Measurements from ENCODE around the gene TIGAR.

The TIGAR gene

GRCh38 chr12:4303750-4304149 is 17.3 kb upstream of the TIGAR start:
- TF ChIP-seq GATA2 (IDR thresholded peaks at IDR 0.05; ENCODE audit: low read depth, low read length) = no peak
- TF ChIP-seq GATA3 (IDR thresholded peaks at IDR 0.05; ENCODE audit: low read depth, low read length) = no peak

GRCh38 chr12:4307593-4308333 is 13.2 kb upstream of the TIGAR start:
- TF ChIP-seq GATA3 (IDR thresholded peaks at IDR 0.05; ENCODE audit: low read depth, low read length) (no peak), GATA2 (IDR thresholded peaks at IDR 0.05; ENCODE audit: low read depth, low read length) (no peak)

- TF ChIP-seq GATA3 (IDR thresholded peaks at IDR 0.05; ENCODE audit: low read depth, low read length) (no peak), GATA2 (IDR thresholded peaks at IDR 0.05; ENCODE audit: low read depth, low read length) (no peak)
Measured at GRCh38 chr12:4308334-4308950, 12.6 kb upstream of the TIGAR start.

GRCh38 chr12:4311776-4312175 is 9.2 kb upstream of the TIGAR start:
- TF ChIP-seq GATA2 (IDR thresholded peaks at IDR 0.05; ENCODE audit: low read depth, low read length) (no peak), GATA3 (IDR thresholded peaks at IDR 0.05; ENCODE audit: low read depth, low read length) (no peak)

- TF ChIP-seq GATA3 (IDR thresholded peaks at IDR 0.05; ENCODE audit: low read depth, low read length) (no peak), GATA2 (IDR thresholded peaks at IDR 0.05; ENCODE audit: low read depth, low read length) (no peak)
Measured at GRCh38 chr12:4312251-4312650, 8.8 kb upstream of the TIGAR start.

- TF ChIP-seq GATA3 (IDR thresholded peaks at IDR 0.05; ENCODE audit: low read depth, low read length) = no peak
- no peak for TF ChIP-seq GATA2 (IDR thresholded peaks at IDR 0.05; ENCODE audit: low read depth, low read length)
Measured at GRCh38 chr12:4320497-4320852, 538 bp upstream of the TIGAR start.

GRCh38 chr12:4322726-4323125 is 1.7 kb downstream of the TIGAR start:
- TF ChIP-seq GATA2 (IDR thresholded peaks at IDR 0.05; ENCODE audit: low read depth, low read length) (no peak), GATA3 (IDR thresholded peaks at IDR 0.05; ENCODE audit: low read depth, low read length) (no peak)

- TF ChIP-seq GATA3 (IDR thresholded peaks at IDR 0.05; ENCODE audit: low read depth, low read length) = no peak
- no peak for TF ChIP-seq GATA2 (IDR thresholded peaks at IDR 0.05; ENCODE audit: low read depth, low read length)
Measured at GRCh38 chr12:4323396-4323795, 2.4 kb downstream of the TIGAR start.

GRCh38 chr12:4324366-4324765 is 3.4 kb downstream of the TIGAR start:
- TF ChIP-seq GATA2 (IDR thresholded peaks at IDR 0.05; ENCODE audit: low read depth, low read length) (no peak), GATA3 (IDR thresholded peaks at IDR 0.05; ENCODE audit: low read depth, low read length) (no peak)

GRCh38 chr12:4325966-4326365 is 5.0 kb downstream of the TIGAR start:
- TF ChIP-seq GATA3 (IDR thresholded peaks at IDR 0.05; ENCODE audit: low read depth, low read length) = no peak
- no peak for TF ChIP-seq GATA2 (IDR thresholded peaks at IDR 0.05; ENCODE audit: low read depth, low read length)

GRCh38 chr12:4327293-4327692 is 6.3 kb downstream of the TIGAR start:
- no peak for TF ChIP-seq GATA2 (IDR thresholded peaks at IDR 0.05; ENCODE audit: low read depth, low read length)

- TF ChIP-seq GATA3 (IDR thresholded peaks at IDR 0.05; ENCODE audit: low read depth, low read length) (no peak), GATA2 (IDR thresholded peaks at IDR 0.05; ENCODE audit: low read depth, low read length) (no peak)
Measured at GRCh38 chr12:4330203-4330602, 9.2 kb downstream of the TIGAR start.

GRCh38 chr12:4331221-4331620 is 10.2 kb downstream of the TIGAR start:
- no peak for TF ChIP-seq GATA3 (IDR thresholded peaks at IDR 0.05; ENCODE audit: low read depth, low read length)
- no peak for TF ChIP-seq GATA2 (IDR thresholded peaks at IDR 0.05; ENCODE audit: low read depth, low read length)

- TF ChIP-seq GATA3 (IDR thresholded peaks at IDR 0.05; ENCODE audit: low read depth, low read length) (no peak), GATA2 (IDR thresholded peaks at IDR 0.05; ENCODE audit: low read depth, low read length) (no peak)
Measured at GRCh38 chr12:4331842-4332241, 10.8 kb downstream of the TIGAR start.

- TF ChIP-seq GATA2 (IDR thresholded peaks at IDR 0.05; ENCODE audit: low read depth, low read length) (no peak), GATA3 (IDR thresholded peaks at IDR 0.05; ENCODE audit: low read depth, low read length) (no peak)
Measured at GRCh38 chr12:4346931-4347330, 25.9 kb downstream of the TIGAR start.

Measured in SH-SY5Y (cell line).